HG03432 (cell line): Measurements from ENCODE around the gene NEK8.
"Not testable (repeated sequence)": the region's sequence is repeated elsewhere in the genome, so short reads cannot be mapped to it uniquely, and the experiment has no call there.

ENCODE experiments used
- ATAC-seq: cut with Tn5 transposase; IDR thresholded peaks from one replicate; pipeline ENCODE4 v1.9.1; 2021; ENCODE audit warnings: mild to moderate bottlenecking, moderate library complexity; ENCODE audit not compliant: unreplicated experiment

NEK8 gene

GRCh38 chr17:28724500-28725165, 4.0 kb upstream of the NEK8 start:
- ATAC-seq, result no peak

- no peak for ATAC-seq
Observed at GRCh38 chr17:28725166-28725659, 3.4 kb upstream of the NEK8 start.

GRCh38 chr17:28725660-28726225, 2.8 kb upstream of the NEK8 start:
- ATAC-seq, result peak; percentile 1

- ATAC-seq, result peak; percentile 16
Observed at GRCh38 chr17:28726226-28726626, 2.4 kb upstream of the NEK8 start, which contains the start of gene TLCD1. TSS of gene TLCD1 (minus strand) at chr17:28726233. CDS start at chr17:28726097, 136 bp downstream.

- ATAC-seq, result peak; percentile 40
Observed at GRCh38 chr17:28726627-28727491, 1.7 kb upstream of the NEK8 start.

- ATAC-seq, result no peak
Observed at GRCh38 chr17:28729950-28730330, 1.4 kb downstream of the NEK8 start.

- ATAC-seq, result no peak
Observed at GRCh38 chr17:28733346-28733745, 4.8 kb downstream of the NEK8 start.

GRCh38 chr17:28734712-28735241, 6.2 kb downstream of the NEK8 start:
- ATAC-seq, result no peak

GRCh38 chr17:28735242-28735722, 6.7 kb downstream of the NEK8 start:
- ATAC-seq, result no peak

- ATAC-seq, result not testable (repeated sequence)
Observed at GRCh38 chr17:28735913-28736769, 7.6 kb downstream of the NEK8 start.

GRCh38 chr17:28737316-28737715, 8.7 kb downstream of the NEK8 start:
- ATAC-seq, result no peak

- peak; percentile 63 for ATAC-seq
Observed at GRCh38 chr17:28737770-28738679, 9.4 kb downstream of the NEK8 start.

GRCh38 chr17:28738680-28739384, 10.2 kb downstream of the NEK8 start:
- no peak for ATAC-seq

- ATAC-seq, result no peak
Observed at GRCh38 chr17:28740406-28741357, 12.1 kb downstream of the NEK8 start.

- no peak for ATAC-seq
Observed at GRCh38 chr17:28741358-28742349, 13.1 kb downstream of the NEK8 start.
